Measurements from ENCODE around the gene NCK2. TPM values are rescaled to one million over a fixed set of nuclear protein-coding genes. Genes with fewer than 3 reads are reported as not detected.

NCK2 gene
- polyA plus RNA-seq, 1 of the 3 experiments (the other 2 are of a cell fraction), result 42.8 TPM

DNA sequence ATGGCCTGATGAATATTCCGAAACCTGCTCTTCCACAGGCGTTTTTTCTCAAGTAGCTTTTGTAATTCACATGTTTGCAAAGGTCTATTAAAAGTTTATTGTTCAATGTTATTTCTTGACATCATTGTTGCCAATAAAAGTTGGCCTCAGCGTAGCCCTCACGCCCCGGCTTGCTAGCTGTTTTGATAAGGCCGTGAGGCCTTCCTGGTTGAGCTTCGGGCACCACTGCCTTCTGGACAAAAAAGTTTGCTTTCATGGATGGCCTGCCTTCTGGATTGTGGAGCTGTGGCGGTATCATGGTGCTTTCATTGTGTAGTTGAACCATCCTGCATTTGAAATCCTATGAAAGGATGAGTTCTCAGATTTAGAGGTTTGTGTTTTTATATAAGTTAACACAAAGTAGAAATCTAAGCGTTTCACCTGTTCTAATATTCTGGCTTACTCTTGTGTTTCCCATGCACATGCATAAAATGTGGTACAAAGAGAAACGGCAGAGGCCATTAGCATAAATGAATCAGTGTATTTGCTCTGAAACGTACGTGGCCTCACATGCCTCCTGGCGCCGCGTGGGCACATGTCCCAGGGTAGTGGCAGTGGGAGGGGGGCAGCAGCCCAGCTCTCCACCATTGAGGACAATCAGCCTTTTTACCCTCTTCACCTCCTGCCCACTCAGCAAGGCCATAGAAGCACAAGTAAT is 134.5 kb downstream of the NCK2 start:
- no peak overlapping the region for H3K27ac ChIP-seq (ENCODE audit: low read depth in 2 of 2, low read length in 1 of 2)
- peaks cover 0 to 14% of the 10 kb centered on the region in 2 experiments; a peak in 2 of 4 replicates for H3K4me1 ChIP-seq (ENCODE audit: control insufficient read depth in 1 of 2, insufficient read depth in 2 of 2, low read depth in 1 of 2, low read length in 1 of 2)
- no peaks in the 10 kb centered on the region for H3F3A ChIP-seq (replicated peaks; ENCODE audit: insufficient read depth)
- ChIA-PET CTCF (no interaction called here), POLR2A (interaction anchor here (0.6 kb wide), 1 partner anchor 16 kb away, joined by 3 read pairs; no protein-coding TSS in a partner anchor)
- DNase-seq, result no peak
- H3K79me2 ChIP-seq (ENCODE audit: insufficient read depth), result peaks cover 3% of the 10 kb centered on the region
- no peaks in the 10 kb centered on the region for H3K9me3 ChIP-seq
- 0 out of 2 replicates have a peak, but pooled peaks cover 4% of the 10 kb centered on the region for H4K20me1 ChIP-seq (ENCODE audit: insufficient read depth)
- no peak overlapping the region for H3K9ac ChIP-seq
- no peak for TF ChIP-seq YY1 (IDR thresholded peaks at IDR 0.05; ENCODE audit: low read depth)
- no peak for TF ChIP-seq EP300 (IDR thresholded peaks at IDR 0.05; ENCODE audit: borderline replicate concordance in 1 of 2, low read depth in 1 of 2, low read length in 1 of 2)
- TF ChIP-seq GABPA (IDR thresholded peaks at IDR 0.05; ENCODE audit: low read depth), result no peak
- TF ChIP-seq MEF2A (IDR thresholded peaks at IDR 0.05; ENCODE audit: borderline replicate concordance, low read depth), result no peak
- TF ChIP-seq RCOR1 (IDR thresholded peaks at IDR 0.05; ENCODE audit: low read length), result no peak
- TF ChIP-seq, protein P1, sequence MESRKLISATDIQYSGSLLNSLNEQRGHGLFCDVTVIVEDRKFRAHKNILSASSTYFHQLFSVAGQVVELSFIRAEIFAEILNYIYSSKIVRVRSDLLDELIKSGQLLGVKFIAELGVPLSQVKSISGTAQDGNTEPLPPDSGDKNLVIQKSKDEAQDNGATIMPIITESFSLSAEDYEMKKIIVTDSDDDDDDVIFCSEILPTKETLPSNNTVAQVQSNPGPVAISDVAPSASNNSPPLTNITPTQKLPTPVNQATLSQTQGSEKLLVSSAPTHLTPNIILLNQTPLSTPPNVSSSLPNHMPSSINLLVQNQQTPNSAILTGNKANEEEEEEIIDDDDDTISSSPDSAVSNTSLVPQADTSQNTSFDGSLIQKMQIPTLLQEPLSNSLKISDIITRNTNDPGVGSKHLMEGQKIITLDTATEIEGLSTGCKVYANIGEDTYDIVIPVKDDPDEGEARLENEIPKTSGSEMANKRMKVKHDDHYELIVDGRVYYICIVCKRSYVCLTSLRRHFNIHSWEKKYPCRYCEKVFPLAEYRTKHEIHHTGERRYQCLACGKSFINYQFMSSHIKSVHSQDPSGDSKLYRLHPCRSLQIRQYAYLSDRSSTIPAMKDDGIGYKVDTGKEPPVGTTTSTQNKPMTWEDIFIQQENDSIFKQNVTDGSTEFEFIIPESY (IDR thresholded peaks at IDR 0.05; ENCODE audit: borderline replicate concordance, low read depth), result no peak
- no peak for TF ChIP-seq CHD2 (IDR thresholded peaks at IDR 0.05; ENCODE audit: low read length, partially characterized antibody)
- no peak for TF ChIP-seq SIN3A (IDR thresholded peaks at IDR 0.05; ENCODE audit: borderline replicate concordance, low read depth, low read length)
- TF ChIP-seq ELF1 (IDR thresholded peaks at IDR 0.05), result no peak
- TF ChIP-seq TAF1 (IDR thresholded peaks at IDR 0.05; ENCODE audit: borderline replicate concordance, low read depth, low read length), result no peak
- TF ChIP-seq NFIC (IDR thresholded peaks at IDR 0.05; ENCODE audit: borderline replicate concordance), result no peak
- TF ChIP-seq RXRA (IDR thresholded peaks at IDR 0.05; ENCODE audit: borderline replicate concordance, low read depth), result no peak
- TF ChIP-seq, protein P2, sequence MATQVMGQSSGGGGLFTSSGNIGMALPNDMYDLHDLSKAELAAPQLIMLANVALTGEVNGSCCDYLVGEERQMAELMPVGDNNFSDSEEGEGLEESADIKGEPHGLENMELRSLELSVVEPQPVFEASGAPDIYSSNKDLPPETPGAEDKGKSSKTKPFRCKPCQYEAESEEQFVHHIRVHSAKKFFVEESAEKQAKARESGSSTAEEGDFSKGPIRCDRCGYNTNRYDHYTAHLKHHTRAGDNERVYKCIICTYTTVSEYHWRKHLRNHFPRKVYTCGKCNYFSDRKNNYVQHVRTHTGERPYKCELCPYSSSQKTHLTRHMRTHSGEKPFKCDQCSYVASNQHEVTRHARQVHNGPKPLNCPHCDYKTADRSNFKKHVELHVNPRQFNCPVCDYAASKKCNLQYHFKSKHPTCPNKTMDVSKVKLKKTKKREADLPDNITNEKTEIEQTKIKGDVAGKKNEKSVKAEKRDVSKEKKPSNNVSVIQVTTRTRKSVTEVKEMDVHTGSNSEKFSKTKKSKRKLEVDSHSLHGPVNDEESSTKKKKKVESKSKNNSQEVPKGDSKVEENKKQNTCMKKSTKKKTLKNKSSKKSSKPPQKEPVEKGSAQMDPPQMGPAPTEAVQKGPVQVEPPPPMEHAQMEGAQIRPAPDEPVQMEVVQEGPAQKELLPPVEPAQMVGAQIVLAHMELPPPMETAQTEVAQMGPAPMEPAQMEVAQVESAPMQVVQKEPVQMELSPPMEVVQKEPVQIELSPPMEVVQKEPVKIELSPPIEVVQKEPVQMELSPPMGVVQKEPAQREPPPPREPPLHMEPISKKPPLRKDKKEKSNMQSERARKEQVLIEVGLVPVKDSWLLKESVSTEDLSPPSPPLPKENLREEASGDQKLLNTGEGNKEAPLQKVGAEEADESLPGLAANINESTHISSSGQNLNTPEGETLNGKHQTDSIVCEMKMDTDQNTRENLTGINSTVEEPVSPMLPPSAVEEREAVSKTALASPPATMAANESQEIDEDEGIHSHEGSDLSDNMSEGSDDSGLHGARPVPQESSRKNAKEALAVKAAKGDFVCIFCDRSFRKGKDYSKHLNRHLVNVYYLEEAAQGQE (IDR thresholded peaks at IDR 0.05; ENCODE audit: low read depth, low read length), result no peak
- TF ChIP-seq JUND (IDR thresholded peaks at IDR 0.05), result no peak
- no peak for TF ChIP-seq TCF12 (IDR thresholded peaks at IDR 0.05)
- TF ChIP-seq NRF1 (IDR thresholded peaks at IDR 0.05; ENCODE audit: low read depth, low read length), result no peak
- TF ChIP-seq, protein P3, sequence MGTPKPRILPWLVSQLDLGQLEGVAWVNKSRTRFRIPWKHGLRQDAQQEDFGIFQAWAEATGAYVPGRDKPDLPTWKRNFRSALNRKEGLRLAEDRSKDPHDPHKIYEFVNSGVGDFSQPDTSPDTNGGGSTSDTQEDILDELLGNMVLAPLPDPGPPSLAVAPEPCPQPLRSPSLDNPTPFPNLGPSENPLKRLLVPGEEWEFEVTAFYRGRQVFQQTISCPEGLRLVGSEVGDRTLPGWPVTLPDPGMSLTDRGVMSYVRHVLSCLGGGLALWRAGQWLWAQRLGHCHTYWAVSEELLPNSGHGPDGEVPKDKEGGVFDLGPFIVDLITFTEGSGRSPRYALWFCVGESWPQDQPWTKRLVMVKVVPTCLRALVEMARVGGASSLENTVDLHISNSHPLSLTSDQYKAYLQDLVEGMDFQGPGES (IDR thresholded peaks at IDR 0.05; ENCODE audit: low read depth, low read length), result no peak
- H2AFZ ChIP-seq (ENCODE audit: low read depth), result no peak overlapping the region
- no peaks in the 10 kb centered on the region for H3K9me2 ChIP-seq
- WGBS (ENCODE audit: low lambda C conversion rate), result 96% methylated on average over 15 of the region's 15 CpGs
- H3K27me3 ChIP-seq (ENCODE audit: insufficient read depth), result no peaks in the 10 kb centered on the region
- peaks cover 0 to 8% of the 10 kb centered on the region in 2 experiments for H3K36me3 ChIP-seq (replicated peaks in 1 of 2; ENCODE audit: control insufficient read depth in 1 of 2, insufficient read depth in 2 of 2, low read length in 1 of 2)
- H3K4me3 ChIP-seq (ENCODE audit: low read depth in 2 of 2, low read length in 1 of 2), result no peak overlapping the region
- H3K4me2 ChIP-seq, result no peak overlapping the region

Measured in SK-N-SH (cell line).